Fibroblast of lung (primary cell): ENCODE data around the gene BLOC1S5. TPM values are rescaled to one million over a fixed set of nuclear protein-coding genes. Genes with fewer than 3 reads are reported as not detected.

ENCODE experiments used
- DNase-seq, 2 donors: peaks; one replicate each; pipeline versions ENCODE4 v3.0.0 to v3.0.0-alpha.2; 2010; ENCODE audit warnings: low read depth in 2 of 2
- H2AFZ ChIP-seq: 2 replicates; pipeline ENCODE4 v1.5.1; 2012; ENCODE audit warnings: low read length, control low read depth, inconsistent platforms
- H3K27ac ChIP-seq: 2 replicates; pipeline ENCODE4 v1.5.1; 2011; ENCODE audit warnings: low read length, control low read depth; ENCODE audit not compliant: insufficient read depth
- H3K27me3 ChIP-seq: 2 replicates; pipeline ENCODE4 v1.5.1; 2011; ENCODE audit warnings: mild to moderate bottlenecking, low read length; ENCODE audit not compliant: control insufficient read depth, insufficient read depth
- H3K36me3 ChIP-seq: 2 replicates; pipeline ENCODE4 v1.5.1; 2011; ENCODE audit warnings: low read length; ENCODE audit not compliant: control insufficient read depth, insufficient read depth
- H3K4me1 ChIP-seq: 2 replicates; pipeline ENCODE4 v1.5.1; 2011; ENCODE audit warnings: low read length; ENCODE audit not compliant: control insufficient read depth, insufficient read depth; ENCODE audit errors: extremely low read depth
- H3K4me2 ChIP-seq: 2 replicates; pipeline ENCODE4 v1.5.1; 2011; ENCODE audit warnings: low read length, control low read depth; ENCODE audit not compliant: insufficient read depth; ENCODE audit errors: extremely low read depth
- H3K4me3 ChIP-seq, 4 experiments: fragments of 200-600 bp in 1 of 4; sonication (generic) in 1 of 4; replicated peaks in 1 of 4; 2 replicates each; pipeline ENCODE4 v1.5.1; 2011 to 2016; ENCODE audit warnings: low read length in 4 of 4, low read depth in 3 of 4, mild to moderate bottlenecking in 3 of 4, control low read depth in 2 of 4, inconsistent platforms in 1 of 4, mixed read lengths in 1 of 4; ENCODE audit not compliant: insufficient read depth in 1 of 4; ENCODE audit errors: control extremely low read depth in 1 of 4
- H3K79me2 ChIP-seq: 2 replicates; pipeline ENCODE4 v1.5.1; 2012; ENCODE audit warnings: mild to moderate bottlenecking, low read length, inconsistent platforms; ENCODE audit not compliant: control insufficient read depth, insufficient read depth
- H3K9ac ChIP-seq: 2 replicates; pipeline ENCODE4 v1.5.1; 2011; ENCODE audit warnings: mild to moderate bottlenecking, low read length, control low read depth; ENCODE audit not compliant: insufficient read depth
- H3K9me3 ChIP-seq: 2 replicates; pipeline ENCODE4 v1.5.1; 2012; ENCODE audit warnings: low read depth, low read length; ENCODE audit not compliant: control insufficient read depth, insufficient read depth
- H4K20me1 ChIP-seq: 2 replicates; pipeline ENCODE4 v1.5.1; 2011; ENCODE audit warnings: low read length; ENCODE audit not compliant: control insufficient read depth, insufficient read depth; ENCODE audit errors: extremely low read depth
- CTCF ChIP-seq, 2 donors: IDR thresholded peaks in 1 of 2; conservative IDR thresholded peaks in 1 of 2; 1 replicate in 1 of 2; 2 replicates in 1 of 2; pipeline ENCODE4 v1.5.1; 2011 to 2012; ENCODE audit warnings: low read length in 2 of 2, control low read depth in 1 of 2, inconsistent platforms in 1 of 2, low read depth in 1 of 2, mild to moderate bottlenecking in 1 of 2
- EZH2 ChIP-seq: IDR thresholded peaks from 2 replicates; pipeline ENCODE4 v1.5.1; 2012; ENCODE audit warnings: low read length, control low read depth, mild to moderate bottlenecking; ENCODE audit errors: missing control alignments
- polyA minus RNA-seq: library from RNA; depleted of rRNA, polyadenylated mRNA; stranded (reverse); fragments of >200 nt; gene quantifications from 2 replicates; pipeline ENCODE4 v1.2.3, GENCODE V29; 2011; ENCODE audit warnings: low replicate concordance
- polyA plus RNA-seq, 2 donors: library from polyadenylated mRNA; depleted of rRNA in 1 of 2; stranded (reverse) in 1 of 2; unstranded in 1 of 2; fragments of >200 nt; gene quantifications; 2 replicates each; pipeline ENCODE4 v1.2.1, GENCODE V29; 2011 to 2012; ENCODE audit warnings: missing spikeins in 1 of 2
- total RNA-seq: library from RNA; depleted of rRNA; stranded (reverse); fragments of >200 nt; gene quantifications from 2 replicates; pipeline ENCODE4 v1.2.1, GENCODE V29; 2014

Gene BLOC1S5
- total RNA-seq (19.3 and 20.6 TPM in 2 replicates), polyA plus RNA-seq (10.1 and 10.5 TPM in 2 replicates), polyA minus RNA-seq (0.39 and 0.74 TPM in 2 replicates)
- polyA plus RNA-seq (2012): 6.8 and 7.6 TPM in 2 replicates

- DNase-seq: peak; percentile 96 to 97
- no peak for TF ChIP-seq EZH2
- TF ChIP-seq CTCF (conservative IDR thresholded peaks at IDR 0.05 in 1 of 2, IDR thresholded peaks at IDR 0.05 in 1 of 2; ENCODE audit: low read depth in 1 of 2, low read length in 2 of 2): peak in 1 of 2 donors; percentile 3
- Histone ChIP-seq H3K4me1 (peaks cover 2% of the 10 kb centered on the region), H3K4me2 (peak within 1 kb of the TSS; percentile 88), H3K27ac (peak within 1 kb of the TSS; percentile 71), H2AFZ (peak within 1 kb of the TSS; percentile 96), H3K27me3 (no peaks in the 10 kb centered on the region), H3K36me3 (no peaks in the 10 kb centered on the region), H3K9me3 (no peaks in the 10 kb centered on the region), H3K4me3 (peak within 1 kb of the TSS; percentile 71 to 96 (median 74)), H3K79me2 (no peaks in the 10 kb centered on the region), H3K9ac (peak within 1 kb of the TSS; percentile 80), H4K20me1 (no peaks in the 10 kb centered on the region)
Measured at GRCh38 chr6:8063761-8064637, at the start of gene BLOC1S5. Gene BLOC1S5 (minus strand): TSS chr6:8064389. CDS start chr6:8064376, 13 bp downstream.

GRCh38 chr6:8113131-8113654 lies 49.0 kb upstream of the BLOC1S5 start:
- TF ChIP-seq CTCF (conservative IDR thresholded peaks at IDR 0.05 in 1 of 2, IDR thresholded peaks at IDR 0.05 in 1 of 2; ENCODE audit: low read depth in 1 of 2, low read length in 2 of 2) (no peak), EZH2 (no peak)
- Histone ChIP-seq H3K4me1 (no peaks in the 10 kb centered on the region), H3K36me3 (no peaks in the 10 kb centered on the region), H3K4me3 (no peak overlapping the region), H3K27ac (no peak overlapping the region), H3K27me3 (no peaks in the 10 kb centered on the region), H3K79me2 (no peaks in the 10 kb centered on the region), H4K20me1 (no peaks in the 10 kb centered on the region), H2AFZ (no peak overlapping the region), H3K9me3 (no peaks in the 10 kb centered on the region), H3K4me2 (no peak overlapping the region), H3K9ac (no peak overlapping the region)
- DNase-seq: peak; percentile 6 to 40

- no peak overlapping the region for H3K9ac ChIP-seq
- H3K36me3 ChIP-seq: no peaks in the 10 kb centered on the region
- TF ChIP-seq EZH2 (no peak), CTCF (conservative IDR thresholded peaks at IDR 0.05 in 1 of 2, IDR thresholded peaks at IDR 0.05 in 1 of 2; ENCODE audit: low read depth in 1 of 2, low read length in 2 of 2) (no peak)
- no peak overlapping the region for H2AFZ ChIP-seq
- no peak overlapping the region for H3K27ac ChIP-seq
- no peaks in the 10 kb centered on the region for H3K27me3 ChIP-seq
- H3K9me3 ChIP-seq: no peaks in the 10 kb centered on the region
- DNase-seq: no peak
- no peak overlapping the region for H3K4me3 ChIP-seq
- no peak overlapping the region for H3K4me2 ChIP-seq
- no peaks in the 10 kb centered on the region for H3K79me2 ChIP-seq
- H4K20me1 ChIP-seq: no peaks in the 10 kb centered on the region
- no peaks in the 10 kb centered on the region for H3K4me1 ChIP-seq
Measured at GRCh38 chr6:8110725-8111124, 46.5 kb upstream of the BLOC1S5 start.
